ENCODE data around the gene CCDC137.

The CCDC137 gene

DNA sequence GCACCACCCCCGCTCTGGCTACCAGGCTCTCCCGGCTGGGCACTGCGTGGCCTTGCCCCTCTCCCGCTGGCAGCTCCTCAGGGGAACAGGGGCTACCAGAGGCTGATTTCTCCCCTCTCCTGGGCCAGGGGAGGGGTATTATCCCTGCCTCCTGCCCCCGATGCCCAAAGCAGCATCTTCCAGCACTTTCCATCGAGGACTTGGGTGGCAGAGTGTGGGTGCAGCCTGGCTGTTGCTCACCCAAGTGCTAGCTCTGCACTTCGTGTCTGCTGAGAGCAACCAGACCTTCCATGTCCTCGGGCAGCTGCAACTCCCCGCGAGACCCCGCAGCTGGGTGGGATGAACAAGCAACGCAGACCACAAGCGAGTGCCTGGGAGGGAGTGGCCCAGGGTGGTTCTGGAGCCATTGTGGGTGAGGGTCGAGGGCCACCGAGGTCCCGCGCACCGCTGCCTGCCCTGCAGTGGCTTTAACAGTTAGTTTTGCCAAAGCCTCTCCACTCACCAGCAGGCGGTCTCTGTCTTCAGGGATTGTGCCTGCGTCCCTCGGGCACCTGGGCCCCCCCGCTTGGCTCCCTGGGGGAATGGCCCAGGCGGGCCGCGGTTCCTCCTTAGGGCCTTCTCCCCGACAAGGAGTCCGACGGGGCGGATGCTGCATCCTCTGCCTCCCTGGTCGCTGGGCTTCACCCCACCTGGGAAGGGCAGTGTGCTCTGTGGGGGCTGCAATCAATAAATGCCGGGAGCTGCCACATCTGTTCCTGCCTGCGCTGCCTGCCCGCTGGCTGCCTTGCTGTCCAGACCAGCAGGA, 53.9 kb downstream of the CCDC137 start:
- 91% methylated on average over 33 of the region's 33 CpGs for WGBS
- H3K36me3 ChIP-seq (ENCODE audit: insufficient read depth, low read length), result peaks cover 14% of the 10 kb centered on the region
- H3K9me3 ChIP-seq (ENCODE audit: insufficient read depth, low read depth, low read length), result no peaks in the 10 kb centered on the region
- H3K4me1 ChIP-seq (ENCODE audit: insufficient read depth, low read length), result peaks cover 7% of the 10 kb centered on the region; the same call in 1 of the 2 replicates
- no peak overlapping the region for H3K4me3 ChIP-seq (ENCODE audit: low read length)
- H3K27me3 ChIP-seq (ENCODE audit: insufficient read depth, low read length), result no peaks in the 10 kb centered on the region
- H3K9ac ChIP-seq (ENCODE audit: low read depth, low read length), result no peak overlapping the region
- H3K27ac ChIP-seq (ENCODE audit: low read depth, low read length), result no peak overlapping the region; the same call in 1 of the 2 replicates

DNA sequence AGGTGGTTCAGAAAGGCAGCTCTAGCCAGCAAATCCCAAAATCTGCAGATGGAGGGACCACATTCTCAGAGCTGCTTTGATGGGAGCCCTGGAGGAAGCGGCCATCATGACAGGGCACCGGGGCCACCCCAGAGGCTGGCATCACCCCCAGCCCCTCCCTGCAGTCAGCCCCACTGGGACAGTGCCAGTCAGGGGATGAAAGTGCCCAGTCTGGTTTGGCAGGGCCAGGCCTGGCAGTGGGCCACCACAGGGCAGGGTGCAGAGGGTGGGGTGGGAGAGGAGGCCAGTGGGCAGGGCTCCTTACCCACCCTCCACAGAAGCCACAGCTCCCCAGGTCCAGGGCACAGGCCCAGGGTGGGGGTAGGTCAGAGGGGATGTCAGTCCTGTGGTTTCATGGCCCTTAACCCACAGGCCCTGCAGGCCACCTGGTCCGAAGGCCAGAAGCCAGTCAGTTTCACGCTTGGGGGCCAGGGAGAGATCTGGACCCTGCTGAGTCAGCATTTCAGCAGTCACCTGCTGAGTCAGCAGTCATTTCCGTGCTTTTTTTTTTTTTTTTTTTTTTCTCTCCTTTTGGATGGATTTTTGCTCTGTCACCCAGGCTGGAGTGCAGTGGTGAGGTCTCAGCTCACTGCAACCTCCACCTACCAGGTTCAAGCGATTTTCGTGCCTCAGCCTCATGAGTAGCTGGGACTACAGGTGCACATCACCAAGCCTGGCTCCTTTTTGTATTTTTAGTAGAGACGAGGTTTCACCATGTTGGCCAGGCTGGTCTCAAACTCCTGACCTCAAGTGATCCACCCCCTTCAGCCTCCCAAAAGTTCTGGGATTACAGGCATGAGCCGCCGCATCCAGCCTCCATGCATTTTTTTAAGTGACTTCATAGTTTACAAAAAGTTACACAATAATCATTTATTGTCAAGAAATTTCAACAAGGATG, 55.9 kb downstream of the CCDC137 start:
- H3K9me3 ChIP-seq (ENCODE audit: insufficient read depth, low read depth, low read length), result no peaks in the 10 kb centered on the region
- no peak overlapping the region for H3K27ac ChIP-seq (ENCODE audit: low read depth, low read length)
- H3K9ac ChIP-seq (ENCODE audit: low read depth, low read length), result no peak overlapping the region
- peaks cover 7% of the 10 kb centered on the region; the same call in 1 of the 2 replicates for H3K4me1 ChIP-seq (ENCODE audit: insufficient read depth, low read length)
- H3K27me3 ChIP-seq (ENCODE audit: insufficient read depth, low read length), result no peaks in the 10 kb centered on the region
- H3K4me3 ChIP-seq (ENCODE audit: low read length), result no peak overlapping the region
- WGBS, result 80% methylated on average over 10 of the region's 10 CpGs
- H3K36me3 ChIP-seq (ENCODE audit: insufficient read depth, low read length), result peaks cover 14% of the 10 kb centered on the region
